Testis (tissue), 3 donors: Measurements from ENCODE around the gene SEZ6L. TPM values are rescaled to one million over a fixed set of nuclear protein-coding genes. Genes with fewer than 3 reads are reported as not detected.

ENCODE experiments used
- DNase-seq: peaks from one replicate; pipeline ENCODE4 v3.0.0-alpha.2; 2019
- H3K27ac ChIP-seq, 2 donors: fragments of 200-600 bp; sonication (generic); one replicate each; pipeline ENCODE4 v1.5.1; 2019
- H3K27me3 ChIP-seq: fragments of 200-600 bp; sonication (generic); one replicate; pipeline ENCODE4 v1.5.1; 2019
- H3K36me3 ChIP-seq: fragments of 200-600 bp; sonication (generic); one replicate; pipeline ENCODE4 v1.5.1; 2017; ENCODE audit warnings: low read depth; ENCODE audit errors: missing control alignments
- H3K4me1 ChIP-seq: fragments of 200-600 bp; sonication (generic); one replicate; pipeline ENCODE4 v1.5.1; 2019
- H3K4me3 ChIP-seq, 2 donors: fragments of 200-600 bp; sonication (generic); one replicate each; pipeline ENCODE4 v1.5.1; 2017 to 2019
- H3K9me3 ChIP-seq: fragments of 200-600 bp; sonication (generic); one replicate; pipeline ENCODE4 v1.5.1; 2017
- CTCF ChIP-seq, 3 experiments: fragments of 450-650 bp in 2 of 3; fragments of 200-600 bp in 1 of 3; sonication (generic) in 1 of 3; IDR thresholded peaks; one replicate each; pipeline ENCODE4 v1.5.1; 2016 to 2019; ENCODE audit warnings: antibody characterized with exemption in 3 of 3, mild to moderate bottlenecking in 2 of 3, moderate library complexity in 1 of 3
- POLR2A ChIP-seq: fragments of 450-650 bp; IDR thresholded peaks from one replicate; pipeline ENCODE4 v1.6.1; 2017; ENCODE audit warnings: antibody characterized with exemption, mild to moderate bottlenecking, moderate library complexity
- WGBS, 2 donors: methylation state at CpG; one replicate each; pipeline ENCODE4 v1.1.5; 2018; 5-methylcytosine and 5-hydroxymethylcytosine counted together
- intact Hi-C: fragments of 100-400 bp; cut with DNase I; formaldehyde crosslinking; loops from one replicate; pipeline ENCODE4 v1.15.1; 2023; ENCODE audit warnings: low total_unique reads
- polyA plus RNA-seq: library from polyadenylated mRNA; stranded (reverse); fragments of 350-450 nt; fragmentation: Illumina TruSeq; extraction: RNeasy Lipid Tissue Mini Kit (QIAGEN cat#74804); gene quantifications from one replicate; pipeline ENCODE4 v1.2.3, GENCODE V29; 2014; ENCODE audit warnings: low read depth, low replicate concordance; ENCODE audit not compliant: insufficient read depth
- total RNA-seq, 2 donors: library from RNA; depleted of rRNA; stranded (reverse); fragments of >200 nt; gene quantifications; one replicate each; pipeline ENCODE4 v1.2.3, GENCODE V29; 2016

The SEZ6L gene
- total and polyA plus RNA-seq, 3 donors from 2014 or later: 0.69 to 1.4 (median 0.71) TPM

GRCh38 chr22:26197425-26197824 lies 28.2 kb downstream of the SEZ6L start:
- Histone ChIP-seq H3K36me3 (no peaks in the 10 kb centered on the region), H3K4me1 (no peaks in the 10 kb centered on the region), H3K9me3 (no peaks in the 10 kb centered on the region), H3K4me3 (no peak overlapping the region), H3K27ac (no peak overlapping the region), H3K27me3 (no peaks in the 10 kb centered on the region)
- 82 to 93% methylated on average over 1 of the region's 1 CpG for WGBS, 2 donors
- DNase-seq: no peak
- intact Hi-C loops: no loop called here
- TF ChIP-seq POLR2A (no peak), CTCF (IDR thresholded peaks at IDR 0.05) (no peak)

- Histone ChIP-seq H3K4me3 (no peak overlapping the region), H3K4me1 (no peaks in the 10 kb centered on the region), H3K27me3 (no peaks in the 10 kb centered on the region), H3K27ac (no peak overlapping the region), H3K9me3 (no peaks in the 10 kb centered on the region), H3K36me3 (no peaks in the 10 kb centered on the region)
- intact Hi-C loops: no loop called here
- no peak for TF ChIP-seq POLR2A
- TF ChIP-seq CTCF (IDR thresholded peaks at IDR 0.05): no peak
- DNase-seq: no peak
- 69 to 72% methylated on average over 3 of the region's 3 CpGs for WGBS, 2 donors
Measured at GRCh38 chr22:26199665-26200064, 30.4 kb downstream of the SEZ6L start.

- Histone ChIP-seq H3K4me1 (no peaks in the 10 kb centered on the region), H3K27ac (no peak overlapping the region), H3K27me3 (no peaks in the 10 kb centered on the region), H3K9me3 (no peaks in the 10 kb centered on the region), H3K4me3 (no peak overlapping the region), H3K36me3 (no peaks in the 10 kb centered on the region)
- DNase-seq: no peak
- intact Hi-C loops: no loop called here
- WGBS, 2 donors: 34 to 46% methylated on average over 5 of the region's 5 CpGs
- no peak for TF ChIP-seq CTCF (IDR thresholded peaks at IDR 0.05)
- TF ChIP-seq POLR2A: no peak
Measured at GRCh38 chr22:26202280-26202924, 33.1 kb downstream of the SEZ6L start.

- H3K36me3 ChIP-seq: no peaks in the 10 kb centered on the region
- no peak overlapping the region for H3K27ac ChIP-seq
- no peaks in the 10 kb centered on the region for H3K27me3 ChIP-seq
- H3K4me1 ChIP-seq: no peaks in the 10 kb centered on the region
- 87 to 92% methylated on average over 4 of the region's 4 CpGs for WGBS, 2 donors
- no peak for DNase-seq
- TF ChIP-seq POLR2A (no peak), CTCF (IDR thresholded peaks at IDR 0.05) (no peak)
- intact Hi-C loops: no loop called here
- no peak overlapping the region for H3K4me3 ChIP-seq
- no peaks in the 10 kb centered on the region for H3K9me3 ChIP-seq
Measured at GRCh38 chr22:26205494-26205893, 36.2 kb downstream of the SEZ6L start.

- 83 to 85% methylated on average over 8 of the region's 8 CpGs for WGBS, 2 donors
- H3K4me3 ChIP-seq: no peak overlapping the region
- intact Hi-C loops: no loop called here
- H3K27me3 ChIP-seq: no peaks in the 10 kb centered on the region
- no peak overlapping the region for H3K27ac ChIP-seq
- no peak for DNase-seq
- no peaks in the 10 kb centered on the region for H3K36me3 ChIP-seq
- H3K4me1 ChIP-seq: no peaks in the 10 kb centered on the region
- TF ChIP-seq CTCF (IDR thresholded peaks at IDR 0.05): no peak
- TF ChIP-seq POLR2A: no peak
- H3K9me3 ChIP-seq: no peaks in the 10 kb centered on the region
Measured at GRCh38 chr22:26210334-26210733, 41.1 kb downstream of the SEZ6L start.
